GM12891 (cell line): ENCODE measurements around the gene FAM118B.
A peak's percentile ranks its signal among the peaks of the same experiment; 100 is the strongest.

ENCODE experiments used
- PAX5 ChIP-seq: IDR thresholded peaks from 2 replicates; pipeline ENCODE4 v1.6.1; 2011; ENCODE audit warnings: low read length, moderate library complexity, mild to moderate bottlenecking; ENCODE audit not compliant: insufficient read depth, severe bottlenecking
- POLR2A ChIP-seq: IDR thresholded peaks from 2 replicates; pipeline ENCODE4 v1.6.1; 2011; ENCODE audit warnings: low read depth, low read length, control low read depth
- POLR2AphosphoS5 ChIP-seq: IDR thresholded peaks from 2 replicates; pipeline ENCODE4 v1.6.1; 2011; ENCODE audit warnings: low read depth, low read length, control low read depth
- POU2F2 ChIP-seq: IDR thresholded peaks from 2 replicates; pipeline ENCODE4 v1.6.1; 2011; ENCODE audit warnings: low read depth, mild to moderate bottlenecking, control low read depth, low read length, moderate library complexity
- SPI1 ChIP-seq: IDR thresholded peaks from 2 replicates; pipeline ENCODE4 v1.6.1; 2011; ENCODE audit warnings: low read depth, low read length, control low read depth
- TAF1 ChIP-seq: IDR thresholded peaks from 2 replicates; pipeline ENCODE4 v1.6.1; 2011; ENCODE audit warnings: low read depth, low read length, control low read depth

GRCh38 chr11:126189109-126189929 is 22.3 kb upstream of the FAM118B start:
- no peak for TF ChIP-seq POLR2A
- no peak for TF ChIP-seq TAF1
- TF ChIP-seq POLR2AphosphoS5: no peak
- no peak for TF ChIP-seq SPI1
- TF ChIP-seq POU2F2: 0 out of 2 replicates have a peak, but pooled peaks have one; percentile 30
- TF ChIP-seq PAX5: no peak
